ENCODE results near the gene ARHGAP35.

- no peak for TF ChIP-seq CTCF (IDR thresholded peaks at IDR 0.05)
- TF ChIP-seq POLR2A (IDR thresholded peaks at IDR 0.05) = no peak
These were observed 37.7 kb upstream of the ARHGAP35 start for GRCh38 chr19:46823049-46823448.
